ENCODE data around the gene MLN.

DNA sequence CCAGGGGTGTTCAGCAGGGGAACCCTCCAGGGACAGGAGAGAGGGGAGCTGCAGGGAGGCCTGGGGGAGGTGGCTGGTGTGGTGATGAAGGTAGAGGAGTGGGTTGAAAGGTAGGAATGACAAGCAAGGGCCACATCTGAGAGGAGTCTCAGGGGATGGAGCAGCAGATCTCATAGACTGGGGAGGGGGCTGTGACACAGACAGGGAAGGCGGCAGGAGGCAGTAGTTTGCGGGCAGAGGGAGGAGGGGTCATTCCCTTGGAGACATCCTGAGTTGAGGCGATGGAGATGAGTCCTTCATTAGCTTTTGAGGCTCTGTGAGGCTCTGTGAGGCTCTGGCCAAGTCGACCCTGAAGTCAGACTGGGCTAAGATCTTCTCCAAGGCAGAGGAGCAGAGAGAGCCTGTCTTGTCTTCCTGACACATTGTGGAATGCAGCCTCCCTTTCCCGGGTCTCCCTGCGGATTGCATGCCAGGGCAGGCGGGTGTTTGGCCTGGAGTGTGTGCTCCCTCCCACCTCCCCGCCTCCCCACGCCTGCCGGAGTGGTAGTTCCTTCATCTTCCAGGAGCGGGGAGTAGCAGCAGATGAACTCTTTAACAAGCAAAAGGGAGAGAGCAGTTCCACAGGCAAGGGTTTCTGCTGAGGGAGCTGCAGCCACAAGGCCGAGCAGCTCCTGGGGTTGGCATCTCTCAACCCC lies 34.3 kb upstream of the MLN start:
- TF ChIP-seq GABPA (IDR thresholded peaks at IDR 0.05; ENCODE audit: low read depth): no peak
- TF ChIP-seq, protein P1, sequence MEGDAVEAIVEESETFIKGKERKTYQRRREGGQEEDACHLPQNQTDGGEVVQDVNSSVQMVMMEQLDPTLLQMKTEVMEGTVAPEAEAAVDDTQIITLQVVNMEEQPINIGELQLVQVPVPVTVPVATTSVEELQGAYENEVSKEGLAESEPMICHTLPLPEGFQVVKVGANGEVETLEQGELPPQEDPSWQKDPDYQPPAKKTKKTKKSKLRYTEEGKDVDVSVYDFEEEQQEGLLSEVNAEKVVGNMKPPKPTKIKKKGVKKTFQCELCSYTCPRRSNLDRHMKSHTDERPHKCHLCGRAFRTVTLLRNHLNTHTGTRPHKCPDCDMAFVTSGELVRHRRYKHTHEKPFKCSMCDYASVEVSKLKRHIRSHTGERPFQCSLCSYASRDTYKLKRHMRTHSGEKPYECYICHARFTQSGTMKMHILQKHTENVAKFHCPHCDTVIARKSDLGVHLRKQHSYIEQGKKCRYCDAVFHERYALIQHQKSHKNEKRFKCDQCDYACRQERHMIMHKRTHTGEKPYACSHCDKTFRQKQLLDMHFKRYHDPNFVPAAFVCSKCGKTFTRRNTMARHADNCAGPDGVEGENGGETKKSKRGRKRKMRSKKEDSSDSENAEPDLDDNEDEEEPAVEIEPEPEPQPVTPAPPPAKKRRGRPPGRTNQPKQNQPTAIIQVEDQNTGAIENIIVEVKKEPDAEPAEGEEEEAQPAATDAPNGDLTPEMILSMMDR (IDR thresholded peaks at IDR 0.05): no peak
- no peak for TF ChIP-seq POLR2AphosphoS5 (IDR thresholded peaks at IDR 0.05; ENCODE audit: low read depth, low read length)
- TF ChIP-seq, protein P2, sequence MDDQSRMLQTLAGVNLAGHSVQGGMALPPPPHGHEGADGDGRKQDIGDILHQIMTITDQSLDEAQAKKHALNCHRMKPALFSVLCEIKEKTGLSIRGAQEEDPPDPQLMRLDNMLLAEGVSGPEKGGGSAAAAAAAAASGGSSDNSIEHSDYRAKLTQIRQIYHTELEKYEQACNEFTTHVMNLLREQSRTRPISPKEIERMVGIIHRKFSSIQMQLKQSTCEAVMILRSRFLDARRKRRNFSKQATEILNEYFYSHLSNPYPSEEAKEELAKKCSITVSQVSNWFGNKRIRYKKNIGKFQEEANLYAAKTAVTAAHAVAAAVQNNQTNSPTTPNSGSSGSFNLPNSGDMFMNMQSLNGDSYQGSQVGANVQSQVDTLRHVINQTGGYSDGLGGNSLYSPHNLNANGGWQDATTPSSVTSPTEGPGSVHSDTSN (IDR thresholded peaks at IDR 0.05): no peak
- no peak for TF ChIP-seq SMC3 (IDR thresholded peaks at IDR 0.05; ENCODE audit: low read depth, low read length)

Measured in SK-N-SH (cell line).